H7 (cell line): ENCODE data around the gene SYAP1. TPM values are rescaled to one million over a fixed set of nuclear protein-coding genes. Genes with fewer than 3 reads are reported as not detected.
"Not testable (repeated sequence)": the region's sequence is repeated elsewhere in the genome, so short reads cannot be mapped to it uniquely, and the experiment has no call there.

Experiments used
- DNase-seq: peaks from one replicate; pipeline ENCODE4 v3.0.0; 2012
- H3K27me3 ChIP-seq: 2 replicates; pipeline ENCODE4 v1.6.0; 2011; ENCODE audit warnings: mild to moderate bottlenecking, low read length; ENCODE audit not compliant: control insufficient read depth, insufficient read depth
- H3K36me3 ChIP-seq: replicated peaks from 2 replicates; pipeline ENCODE4 v1.5.1; 2011; ENCODE audit warnings: low read length; ENCODE audit not compliant: control insufficient read depth, insufficient read depth
- H3K4me3 ChIP-seq: 2 replicates; pipeline ENCODE4 v1.5.1; 2011; ENCODE audit warnings: low read depth, mild to moderate bottlenecking, control low read depth, low read length, moderate library complexity; ENCODE audit not compliant: insufficient read depth
- total RNA-seq: library from RNA; depleted of rRNA; stranded (reverse); fragments of >200 nt; shearing (Covaris generic); gene quantifications from 2 replicates; pipeline ENCODE4 v1.2.3, GENCODE V29; 2014

The SYAP1 gene
- total RNA-seq, 1 experiment from 2014 or later = 21.7 TPM

DNA sequence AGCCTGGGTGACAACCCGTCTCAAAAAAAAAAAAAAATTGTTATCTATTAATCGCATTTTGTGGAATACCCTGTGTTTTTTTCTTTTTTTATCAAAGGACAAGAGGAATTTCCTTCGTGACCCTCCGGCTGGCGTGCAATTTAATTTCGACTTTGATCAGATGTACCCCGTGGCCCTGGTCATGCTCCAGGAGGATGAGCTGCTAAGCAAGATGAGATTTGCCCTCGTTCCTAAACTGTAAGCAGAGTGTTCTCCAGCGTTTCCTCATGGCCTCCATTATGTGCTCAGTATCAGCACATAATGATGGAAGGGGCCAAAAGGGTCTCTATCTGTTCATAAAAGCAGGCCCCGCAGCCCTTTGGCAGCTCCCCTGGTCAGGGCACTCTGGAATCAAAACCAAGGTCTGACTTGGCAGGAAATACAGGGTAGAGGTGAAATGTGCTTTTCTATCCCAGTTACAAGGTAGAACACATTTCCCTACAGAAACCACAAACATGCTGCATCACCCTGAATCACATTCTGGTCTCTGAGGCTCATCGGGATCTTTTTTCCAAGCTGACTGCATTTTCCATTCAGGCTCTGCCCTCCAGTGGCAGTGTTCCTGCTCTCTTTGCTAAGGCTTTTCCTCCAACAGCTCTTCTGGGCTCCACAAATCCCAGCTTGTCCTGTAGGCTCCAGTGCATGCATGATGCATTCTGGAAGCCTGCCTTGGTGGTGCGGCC, 24.4 kb downstream of the SYAP1 start:
- no peak overlapping the region for H3K4me3 ChIP-seq
- DNase-seq = no peak
- H3K36me3 ChIP-seq = peaks cover 39% of the 10 kb centered on the region
- H3K27me3 ChIP-seq = no peaks in the 10 kb centered on the region

DNA sequence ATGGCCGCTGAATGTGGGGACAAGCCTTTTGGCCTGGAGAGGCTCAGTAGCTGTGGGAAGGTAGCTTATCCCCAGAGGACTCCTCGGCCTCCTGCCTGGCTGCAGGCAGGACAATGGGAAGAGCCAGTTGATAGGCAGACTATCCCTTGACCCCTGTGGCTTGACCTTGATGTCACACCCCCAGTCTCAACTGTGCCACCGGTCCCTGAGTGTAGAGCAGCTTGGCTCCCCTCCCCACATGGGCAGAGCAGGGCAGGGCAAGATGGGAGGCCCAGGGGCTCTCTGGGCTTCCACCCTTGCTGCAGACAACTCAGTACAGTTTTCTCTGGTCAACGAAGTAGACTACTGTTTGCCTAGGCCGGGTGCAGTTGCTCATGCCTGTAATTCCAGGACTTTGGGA, 25.7 kb downstream of the SYAP1 start:
- Histone ChIP-seq H3K27me3 (no peaks in the 10 kb centered on the region), H3K4me3 (no peak overlapping the region), H3K36me3 (peaks cover 39% of the 10 kb centered on the region)
- no peak for DNase-seq

DNA sequence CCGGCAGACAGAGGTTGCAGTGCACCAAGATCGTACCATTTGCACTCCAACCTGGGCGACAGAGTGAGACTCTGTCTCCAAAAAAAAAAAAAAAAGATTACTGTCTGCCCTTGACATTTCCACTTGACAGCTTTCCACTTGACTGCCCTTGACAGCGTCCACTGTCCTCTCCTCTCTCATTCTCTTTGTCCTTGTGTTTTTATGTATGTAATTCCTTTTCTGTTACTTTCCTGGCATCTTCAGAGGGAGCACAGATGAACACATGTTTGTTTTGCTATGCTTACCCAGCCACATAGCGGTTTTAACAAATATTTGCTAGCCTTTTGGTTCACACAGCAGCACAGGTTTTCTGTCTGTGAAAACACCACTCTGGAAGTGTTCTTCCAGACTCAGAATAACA, 26.2 kb downstream of the SYAP1 start:
- no peak overlapping the region for H3K4me3 ChIP-seq
- DNase-seq = no peak
- H3K36me3 ChIP-seq = peaks cover 41% of the 10 kb centered on the region
- no peaks in the 10 kb centered on the region for H3K27me3 ChIP-seq

DNA sequence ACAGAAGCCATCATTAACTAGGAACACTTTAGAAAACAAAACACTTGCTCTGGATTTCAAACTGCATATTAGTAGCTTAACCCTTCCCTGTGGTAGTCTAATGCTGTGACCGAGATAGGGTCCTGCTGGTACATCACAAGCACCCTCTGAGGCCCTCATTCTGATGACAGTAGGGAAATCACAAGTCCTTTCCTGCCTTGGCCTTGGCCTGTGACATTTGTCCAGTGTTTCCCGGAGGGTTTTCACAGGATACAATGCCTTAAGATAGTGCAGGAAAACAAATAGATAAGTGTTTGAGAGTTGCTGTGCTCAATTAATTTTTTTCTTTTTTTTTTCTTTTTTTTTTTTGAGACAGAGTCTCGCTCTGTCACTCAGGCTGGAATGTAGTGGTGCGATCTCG, 29.0 kb downstream of the SYAP1 start:
- H3K36me3 ChIP-seq = peaks cover 38% of the 10 kb centered on the region
- no peaks in the 10 kb centered on the region for H3K27me3 ChIP-seq
- DNase-seq = no peak
- H3K4me3 ChIP-seq = no peak overlapping the region

DNA sequence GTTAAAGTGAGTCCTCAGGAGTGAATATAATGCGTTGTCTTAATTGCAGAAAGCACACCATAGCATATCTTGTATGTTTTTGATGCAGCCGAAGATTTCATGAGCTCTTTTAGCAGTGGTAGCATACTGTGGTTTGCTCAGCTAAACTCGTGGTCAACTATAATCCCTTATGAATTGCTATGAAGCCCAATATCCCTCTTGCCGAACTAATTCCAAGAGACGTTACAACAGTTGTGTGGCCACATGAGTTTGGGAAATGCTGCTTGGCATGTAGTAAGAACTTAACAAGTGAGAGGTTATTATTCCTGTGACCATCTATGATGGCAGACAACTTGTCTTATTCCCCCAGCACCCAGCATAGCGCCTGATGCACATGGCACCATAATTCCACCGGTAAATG, 30.7 kb downstream of the SYAP1 start:
- DNase-seq = no peak
- peaks cover 30% of the 10 kb centered on the region for H3K36me3 ChIP-seq
- no peaks in the 10 kb centered on the region for H3K27me3 ChIP-seq
- H3K4me3 ChIP-seq = no peak overlapping the region

DNA sequence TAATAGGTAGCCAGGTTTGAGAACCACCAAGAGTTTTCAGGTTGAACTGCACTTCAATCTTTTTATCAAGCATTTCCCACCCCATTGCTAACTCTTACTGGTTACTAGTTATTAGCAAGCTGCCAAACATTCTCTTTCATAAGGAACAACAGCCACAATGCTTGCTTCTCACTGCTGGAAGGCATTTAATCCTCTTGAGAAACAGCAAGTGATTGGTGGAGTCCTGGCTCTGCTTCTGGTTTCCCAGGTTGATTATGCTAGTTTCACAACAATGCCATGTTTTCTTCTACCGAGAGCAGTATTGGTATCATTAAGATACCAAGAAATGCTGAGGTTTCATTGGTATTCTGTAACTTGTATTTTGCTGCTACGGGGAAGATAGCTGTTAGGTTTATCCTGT, 34.6 kb downstream of the SYAP1 start:
- Histone ChIP-seq H3K36me3 (peaks cover 33% of the 10 kb centered on the region), H3K27me3 (no peaks in the 10 kb centered on the region), H3K4me3 (no peak overlapping the region)
- DNase-seq = no peak

DNA sequence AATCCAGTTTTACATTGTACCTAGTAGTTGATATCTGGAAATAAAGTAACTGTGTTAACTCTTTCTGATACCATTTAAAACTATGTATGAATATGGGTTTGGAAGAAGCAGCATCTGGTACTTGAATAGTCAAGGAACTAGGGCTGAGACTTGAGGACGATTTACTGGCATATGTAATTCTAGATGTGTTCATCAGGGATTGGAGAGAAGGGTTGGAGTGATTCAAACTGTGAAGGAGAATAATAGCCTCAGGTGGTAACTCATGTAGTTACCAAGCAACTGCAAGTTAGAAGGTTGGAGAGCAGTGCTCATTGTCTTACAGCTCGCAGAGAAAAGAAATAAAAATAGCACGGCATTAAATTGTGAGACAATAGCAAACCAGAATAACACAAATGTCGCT, 37.3 kb downstream of the SYAP1 start:
- H3K36me3 ChIP-seq = peaks cover 30% of the 10 kb centered on the region
- no peaks in the 10 kb centered on the region for H3K27me3 ChIP-seq
- DNase-seq = no peak
- H3K4me3 ChIP-seq = no peak overlapping the region

DNA sequence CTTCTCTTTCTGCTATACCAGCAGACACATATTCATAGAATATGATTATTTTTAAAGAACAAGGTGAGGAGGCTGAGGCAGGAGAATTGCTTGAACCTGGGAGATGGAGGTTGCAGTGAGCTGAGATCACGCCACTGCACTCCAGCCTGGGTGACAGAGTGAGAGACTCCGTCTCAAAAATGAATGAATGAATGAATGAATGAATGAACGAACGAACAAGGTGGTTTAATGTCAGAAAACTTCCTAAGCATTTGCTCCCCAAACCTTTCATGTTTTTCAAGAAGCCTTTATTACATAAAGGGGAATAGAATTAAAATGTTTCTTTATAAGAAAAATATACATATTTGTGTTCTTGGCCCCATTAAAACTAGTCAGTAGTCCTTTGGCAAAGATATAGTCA, 42.1 kb downstream of the SYAP1 start:
- not testable (repeated sequence) for DNase-seq, H3K4me3 ChIP-seq, H3K27me3 ChIP-seq
- H3K36me3 ChIP-seq = peaks cover 13% of the 10 kb centered on the region

DNA sequence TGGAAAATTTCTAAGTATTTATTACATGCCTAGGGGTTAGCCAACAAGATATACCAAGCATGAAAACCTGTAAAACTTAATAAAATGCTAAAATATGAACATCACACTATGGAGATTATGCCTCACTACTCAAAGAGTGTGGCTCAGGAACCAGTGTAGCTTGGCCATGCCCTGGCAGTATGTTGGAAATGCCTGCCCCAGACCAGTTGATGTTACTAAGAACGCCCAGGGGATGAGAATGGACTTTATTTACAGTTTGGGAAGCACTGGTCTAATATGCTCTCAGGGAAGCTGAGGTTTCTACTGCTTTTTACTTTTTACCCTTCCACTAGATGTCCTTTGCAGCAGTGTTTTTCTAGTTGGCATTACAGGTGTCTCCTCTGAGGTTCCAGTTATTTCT, 43.2 kb downstream of the SYAP1 start:
- Histone ChIP-seq H3K27me3 (no peaks in the 10 kb centered on the region), H3K4me3 (no peak overlapping the region), H3K36me3 (peaks cover 7% of the 10 kb centered on the region)
- no peak for DNase-seq

DNA sequence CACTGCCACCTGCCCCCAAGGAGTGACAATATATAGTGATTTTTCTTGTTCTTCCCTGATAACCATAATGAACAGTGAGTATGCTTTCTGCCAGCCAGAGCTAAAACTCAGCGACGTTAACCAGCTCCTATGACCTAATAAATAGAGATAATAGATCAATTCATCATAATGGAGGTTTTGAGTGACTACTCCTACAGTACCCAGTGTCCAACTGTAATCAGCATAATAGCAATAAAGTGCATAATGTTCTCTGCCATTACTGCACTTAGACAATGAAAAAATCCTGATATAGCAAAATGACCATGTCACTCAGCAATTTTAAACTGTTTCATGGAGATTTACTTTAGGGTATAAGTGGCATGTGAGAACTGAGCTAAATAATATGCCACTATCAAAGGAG, 46.2 kb downstream of the SYAP1 start:
- no peak for DNase-seq
- Histone ChIP-seq H3K36me3 (no peaks in the 10 kb centered on the region; the same call in 1 of the 2 replicates), H3K4me3 (no peak overlapping the region), H3K27me3 (no peaks in the 10 kb centered on the region)

DNA sequence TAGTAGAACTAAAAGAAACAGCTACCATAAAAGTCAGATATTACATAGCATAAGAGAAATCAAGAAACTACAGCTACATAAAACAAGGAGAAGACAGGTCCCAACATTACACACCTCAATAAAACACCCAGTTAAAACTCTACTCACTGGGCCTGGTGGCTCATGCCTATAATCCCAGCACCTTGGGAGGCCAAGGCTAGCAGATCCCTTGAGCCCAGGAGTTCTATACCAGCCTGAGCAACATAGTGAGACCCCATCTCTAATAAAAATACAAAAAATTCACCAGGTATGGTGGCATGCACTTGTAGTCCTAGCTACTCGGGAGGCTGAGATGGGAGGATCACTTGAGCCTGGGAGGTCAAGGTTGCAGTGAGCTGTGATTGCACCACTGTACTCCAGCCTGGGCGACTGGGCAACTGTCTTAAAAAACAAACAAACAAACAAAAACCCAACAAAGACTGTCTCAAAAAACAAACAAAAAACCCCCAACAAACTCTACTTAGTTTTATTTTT, 51.6 kb downstream of the SYAP1 start:
- Histone ChIP-seq H3K27me3 (no peaks in the 10 kb centered on the region), H3K36me3 (no peaks in the 10 kb centered on the region), H3K4me3 (no peak overlapping the region)
- DNase-seq = no peak

DNA sequence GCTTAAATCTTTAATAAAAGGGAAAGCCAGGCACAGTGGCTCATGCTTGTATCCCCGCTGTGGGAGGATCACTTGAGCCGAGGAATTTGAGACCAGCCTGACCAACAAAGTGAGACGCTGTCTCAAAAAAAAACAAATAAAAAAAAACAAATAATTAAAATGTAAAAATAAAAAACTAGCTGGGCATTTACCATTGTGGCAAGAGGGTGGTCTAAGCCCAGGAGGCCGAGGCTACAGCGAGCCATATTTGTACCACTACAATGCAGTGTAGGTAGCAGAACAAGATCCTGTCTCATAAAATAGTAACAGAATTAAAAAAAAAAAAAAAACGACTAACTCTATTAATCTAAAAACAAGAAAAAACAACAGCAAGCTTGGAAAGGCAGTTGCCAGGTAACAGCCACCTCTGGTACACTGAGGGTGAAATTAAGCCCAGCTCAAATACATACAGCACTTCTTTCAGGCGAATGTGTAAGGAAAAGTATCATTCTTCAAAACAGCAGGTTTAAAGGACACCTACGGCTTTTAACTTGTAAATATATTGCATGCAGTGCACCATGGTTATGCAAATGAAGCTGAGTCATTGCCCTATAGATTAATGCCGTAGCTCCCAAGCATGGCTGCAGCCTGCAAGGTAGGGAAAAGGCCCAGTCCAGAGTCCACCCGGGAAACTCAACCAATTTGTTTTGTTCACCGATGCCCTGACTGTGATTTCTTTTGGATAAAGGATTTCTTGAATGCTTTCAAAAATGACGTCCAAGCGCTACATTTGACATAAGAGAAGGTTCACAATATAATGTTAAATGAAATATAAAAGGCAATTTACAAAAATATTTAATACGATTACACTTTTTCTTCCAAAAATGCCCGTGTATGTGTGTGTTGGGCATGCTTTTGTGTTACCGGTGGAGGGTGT, 52.3 kb downstream of the SYAP1 start:
- H3K4me3 ChIP-seq = no peak overlapping the region
- no peaks in the 10 kb centered on the region for H3K36me3 ChIP-seq
- peak; percentile 75 for DNase-seq
- H3K27me3 ChIP-seq = no peaks in the 10 kb centered on the region

DNA sequence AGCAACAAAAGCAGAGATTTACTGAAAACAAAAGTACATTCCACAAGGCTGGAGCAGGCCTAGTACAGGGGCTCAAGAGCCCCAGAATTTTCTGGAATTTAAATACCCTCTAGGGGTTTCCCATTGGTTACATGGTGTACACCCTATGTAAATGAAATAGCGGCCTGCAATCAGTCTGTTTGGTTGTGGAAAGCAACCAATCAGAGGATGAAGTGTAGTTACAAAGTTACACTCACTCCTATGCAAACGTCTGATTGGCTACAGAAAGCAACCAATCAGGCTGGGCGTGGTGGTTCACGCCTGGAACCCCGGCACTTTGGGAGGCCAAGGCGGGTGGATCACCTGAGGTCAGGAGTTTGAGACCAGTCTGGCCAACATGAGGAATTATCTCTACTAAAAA, 53.0 kb downstream of the SYAP1 start:
- DNase-seq = no peak
- H3K27me3 ChIP-seq = no peaks in the 10 kb centered on the region

DNA sequence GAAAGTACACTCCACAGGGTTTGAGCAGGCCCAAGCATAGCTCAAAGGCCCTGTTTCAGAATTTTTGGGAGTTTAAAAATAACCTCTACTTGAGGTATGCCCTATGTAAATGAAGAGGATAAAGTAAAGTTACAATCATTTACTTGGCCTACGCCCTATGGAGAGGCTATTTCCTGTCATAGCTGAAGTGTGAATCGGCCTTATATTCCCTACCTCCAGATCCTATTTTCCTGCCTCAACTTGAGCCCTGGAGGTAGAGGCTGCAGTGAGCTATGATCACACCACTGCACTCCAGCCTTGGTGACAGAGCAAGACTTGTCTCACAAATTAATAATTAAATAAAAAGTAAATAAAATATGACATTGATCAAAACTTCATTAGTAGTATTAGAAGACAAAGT, 55.3 kb downstream of the SYAP1 start:
- H3K4me3 ChIP-seq = no peak overlapping the region
- no peak for DNase-seq
- no peaks in the 10 kb centered on the region for H3K36me3 ChIP-seq
- H3K27me3 ChIP-seq = no peaks in the 10 kb centered on the region

More for the DNA sequence above, 53.0 kb downstream of the SYAP1 start:
- H3K36me3 ChIP-seq = no peaks in the 10 kb centered on the region
- H3K4me3 ChIP-seq = no peak overlapping the region

DNA sequence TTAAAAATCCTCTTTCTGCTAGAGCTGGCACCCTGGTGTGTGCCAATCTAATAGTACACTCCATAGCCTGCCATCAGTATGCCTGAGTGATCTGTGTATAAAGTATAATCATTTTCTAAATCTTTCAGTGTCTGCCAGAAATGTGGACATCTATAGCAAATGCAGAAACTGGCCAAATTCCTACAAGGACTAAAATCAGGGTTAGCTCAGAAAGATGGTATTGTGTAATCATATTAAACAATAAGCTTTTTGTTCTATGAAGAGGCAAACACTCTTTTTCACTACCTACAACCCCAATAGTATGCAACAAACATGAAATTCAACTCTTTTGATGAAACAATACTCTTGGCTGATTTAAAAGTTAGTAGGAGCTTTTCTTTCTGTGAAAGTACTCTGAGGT, 59.1 kb downstream of the SYAP1 start:
- Histone ChIP-seq H3K4me3 (no peak overlapping the region), H3K27me3 (no peaks in the 10 kb centered on the region), H3K36me3 (no peaks in the 10 kb centered on the region)
- DNase-seq = no peak
